Glomerular visceral epithelial cell (primary cell): ENCODE results near the gene MORC3.
"Not testable (repeated sequence)": the region's sequence is repeated elsewhere in the genome, so short reads cannot be mapped to it uniquely, and the experiment has no call there.

Experiments used
- DNase-seq: peaks from one replicate; pipeline ENCODE4 v3.0.0-alpha.2; 2016; ENCODE audit errors: extremely low spot score

Gene MORC3

GRCh38 chr21:36325373-36326010, 5.5 kb downstream of the MORC3 start:
- peak; percentile 69 for DNase-seq

- DNase-seq, result peak; percentile 61
Observed at GRCh38 chr21:36330904-36331303, 10.9 kb downstream of the MORC3 start.

- DNase-seq, result no peak
Observed at GRCh38 chr21:36337099-36337509, 17.1 kb downstream of the MORC3 start.

GRCh38 chr21:36338975-36339374, 19.0 kb downstream of the MORC3 start:
- no peak for DNase-seq

- not testable (repeated sequence) for DNase-seq
Observed at GRCh38 chr21:36342581-36342980, 22.6 kb downstream of the MORC3 start.

- DNase-seq, result no peak
Observed at GRCh38 chr21:36344931-36345330, 24.9 kb downstream of the MORC3 start.

GRCh38 chr21:36347278-36347961, 27.4 kb downstream of the MORC3 start:
- DNase-seq, result no peak

- DNase-seq, result no peak
Observed at GRCh38 chr21:36347962-36348328, 27.9 kb downstream of the MORC3 start.

GRCh38 chr21:36349315-36349714, 29.3 kb downstream of the MORC3 start:
- no peak for DNase-seq

GRCh38 chr21:36350282-36350910, 30.4 kb downstream of the MORC3 start:
- peak; percentile 35 for DNase-seq

- no peak for DNase-seq
Observed at GRCh38 chr21:36354918-36355680, 35.1 kb downstream of the MORC3 start.

- DNase-seq, result no peak
Observed at GRCh38 chr21:36355868-36356267, 35.9 kb downstream of the MORC3 start.

- no peak for DNase-seq
Observed at GRCh38 chr21:36359185-36359584, 39.2 kb downstream of the MORC3 start.

- no peak for DNase-seq
Observed at GRCh38 chr21:36369064-36369685, 49.2 kb downstream of the MORC3 start.

- DNase-seq, result no peak
Observed at GRCh38 chr21:36375994-36376393, 56.0 kb downstream of the MORC3 start.

GRCh38 chr21:36377391-36377842, 57.4 kb downstream of the MORC3 start:
- DNase-seq, result no peak

- no peak for DNase-seq
Observed at GRCh38 chr21:36379251-36379650, 59.3 kb downstream of the MORC3 start.

GRCh38 chr21:36381841-36382589, 62.0 kb downstream of the MORC3 start:
- DNase-seq, result peak; percentile 13

GRCh38 chr21:36382722-36383121, 62.7 kb downstream of the MORC3 start:
- DNase-seq, result not testable (repeated sequence)

- no peak for DNase-seq
Observed at GRCh38 chr21:36384885-36385232, 64.9 kb downstream of the MORC3 start.
